RWPE2 (cell line): ENCODE measurements around the gene SLC12A4.

Source experiments
- ATAC-seq: fragments of 200-7000 bp; cut with Tn5 transposase; 3 replicates; pipeline ENCODE4 v1.9.1; 2021; ENCODE audit warnings: low read depth
- DNase-seq: peaks from one replicate; pipeline ENCODE4 v3.0.0-alpha.2; 2020; ENCODE audit warnings: low spot score
- H3K27ac ChIP-seq: fragments of 450-650 bp; 2 replicates; pipeline ENCODE4 v1.5.1; 2017; ENCODE audit warnings: mild to moderate bottlenecking; ENCODE audit not compliant: poor library complexity, severe bottlenecking
- H3K27me3 ChIP-seq: fragments of 250-450 bp; sonication (Bioruptor Pico); 2 replicates; pipeline ENCODE4 v1.5.1; 2021; ENCODE audit warnings: mild to moderate bottlenecking, moderate library complexity; ENCODE audit not compliant: insufficient read depth, poor library complexity, severe bottlenecking
- H3K36me3 ChIP-seq: fragments of 250-450 bp; sonication (Bioruptor Pico); 2 replicates; pipeline ENCODE4 v1.5.1; 2020; ENCODE audit warnings: low read depth, mild to moderate bottlenecking, moderate library complexity
- H3K4me1 ChIP-seq: fragments of 250-450 bp; sonication (Bioruptor Pico); 2 replicates; pipeline ENCODE4 v1.5.1; 2021; ENCODE audit warnings: mild to moderate bottlenecking, moderate library complexity; ENCODE audit not compliant: insufficient read depth, poor library complexity, severe bottlenecking
- H3K4me3 ChIP-seq: fragments of 250-450 bp; sonication (Bioruptor Pico); 2 replicates; pipeline ENCODE4 v1.5.1; 2021; ENCODE audit warnings: mild to moderate bottlenecking, moderate library complexity; ENCODE audit not compliant: severe bottlenecking
- H3K9me3 ChIP-seq: fragments of 250-450 bp; sonication (Bioruptor Pico); 2 replicates; pipeline ENCODE4 v1.5.1; 2021; ENCODE audit warnings: mild to moderate bottlenecking, moderate library complexity; ENCODE audit not compliant: severe bottlenecking
- CTCF ChIP-seq: fragments of 450-650 bp; IDR thresholded peaks from one replicate; pipeline ENCODE4 v1.5.1; 2017; ENCODE audit warnings: mild to moderate bottlenecking, moderate library complexity; ENCODE audit not compliant: poor library complexity, severe bottlenecking

The SLC12A4 gene

GRCh38 chr16:67936124-67936879 lies 32.1 kb downstream of the SLC12A4 start, which contains the start of gene PSMB10:
TSS of gene PSMB10 (minus strand) at chr16:67936850. CDS start at chr16:67936749, 101 bp downstream.
- no peak for TF ChIP-seq CTCF
- Histone ChIP-seq H3K27ac (peak within 1 kb of the TSS; percentile 82), H3K4me3 (peak within 1 kb of the TSS; percentile 67), H3K27me3 (no peaks in the 10 kb centered on the region), H3K36me3 (peaks cover 4% of the 10 kb centered on the region; the same call in 1 of the 2 replicates), H3K4me1 (no peaks in the 10 kb centered on the region), H3K9me3 (no peaks in the 10 kb centered on the region)
- peak; percentile 66 for DNase-seq
- ATAC-seq, result peak; percentile 18

- Histone ChIP-seq H3K36me3 (no peaks in the 10 kb centered on the region), H3K9me3 (no peaks in the 10 kb centered on the region), H3K4me3 (peak overlapping the region; percentile 67), H3K4me1 (no peaks in the 10 kb centered on the region), H3K27ac (peak overlapping the region; percentile 82), H3K27me3 (no peaks in the 10 kb centered on the region)
- DNase-seq (peak; percentile 99), ATAC-seq (peak; percentile 90)
- TF ChIP-seq CTCF, result no peak
Measured at GRCh38 chr16:67935402-67936123, 32.9 kb downstream of the SLC12A4 start.

DNA sequence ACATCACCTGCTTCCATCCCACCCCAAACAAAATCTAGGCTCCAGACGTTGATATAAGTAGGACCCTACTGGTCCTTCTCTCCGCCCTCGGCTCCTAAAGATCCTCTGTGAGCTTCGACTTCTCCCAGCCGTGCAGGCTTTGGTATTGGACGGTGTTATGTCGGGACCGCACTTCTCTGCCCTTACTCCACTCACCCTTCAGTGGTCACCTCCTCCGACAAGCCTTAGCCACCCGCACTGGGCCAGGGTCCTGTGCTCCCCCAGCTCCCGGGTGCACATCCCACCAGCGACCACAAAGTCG lies 33.4 kb downstream of the SLC12A4 start:
- Histone ChIP-seq H3K36me3 (no peaks in the 10 kb centered on the region), H3K27me3 (no peaks in the 10 kb centered on the region), H3K4me1 (no peaks in the 10 kb centered on the region), H3K9me3 (no peaks in the 10 kb centered on the region), H3K27ac (no peak overlapping the region), H3K4me3 (peak overlapping the region; percentile 67)
- no peak for TF ChIP-seq CTCF
- DNase-seq, result no peak
- no peak; the same call in 2 of the 3 replicates for ATAC-seq

- peaks cover 3% of the 10 kb centered on the region for H3K36me3 ChIP-seq
- no peaks in the 10 kb centered on the region for H3K4me1 ChIP-seq
- H3K4me3 ChIP-seq, result peak overlapping the region; percentile 67
- H3K27me3 ChIP-seq, result no peaks in the 10 kb centered on the region
- H3K27ac ChIP-seq, result no peak overlapping the region
- DNase-seq (no peak), ATAC-seq (no peak)
- no peak for TF ChIP-seq CTCF
- no peaks in the 10 kb centered on the region for H3K9me3 ChIP-seq
Measured at GRCh38 chr16:67934306-67935100, 33.9 kb downstream of the SLC12A4 start.
